ENCODE measurements around the gene NOVA2. TPM values are rescaled to one million over a fixed set of nuclear protein-coding genes. Genes with fewer than 3 reads are reported as not detected.

NOVA2 gene
- total and polyA plus RNA-seq, 2 donors (not counting 3 experiments of a cell fraction or from before 2014, with no cell fraction given): 5.6 to 34.2 TPM

DNA sequence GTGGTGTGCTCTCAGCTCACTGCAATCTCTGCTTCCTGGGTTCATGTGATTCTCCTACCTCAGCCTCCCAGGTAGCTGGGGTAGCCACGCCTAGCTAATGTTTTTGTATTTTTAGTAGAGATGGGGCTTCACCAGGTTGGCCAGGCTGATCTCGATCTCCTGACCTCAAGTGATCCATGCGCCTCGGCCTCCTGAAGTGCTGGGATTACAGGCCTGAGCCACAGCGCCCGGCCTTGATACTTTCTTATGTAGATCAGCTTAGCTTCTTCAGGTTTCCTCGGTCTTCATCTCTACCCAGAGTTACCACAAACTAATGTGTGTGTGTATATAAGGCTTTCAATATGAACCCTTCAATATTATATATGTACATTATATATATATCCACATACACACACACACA, 11.7 kb upstream of the NOVA2 start:
- no peak for FAIRE-seq
- no peak for DNase-seq (ENCODE audit: low read depth, low spot score)
- dilution Hi-C loops (cut with MboI; ENCODE audit: extremely low pct_ligation_motif_present, low sequenced_read_pairs): no loop called here
- CTCF ChIA-PET: interaction anchor here (1.9 kb wide), 1 partner anchor 11 kb away, joined by 5 read pairs; the partner anchor contains the start of gene NOVA2
- H3K9me3 ChIP-seq (replicated peaks; ENCODE audit: control insufficient read depth, insufficient read depth, low read length): no peaks in the 10 kb centered on the region
- TF ChIP-seq EZH2 (IDR thresholded peaks at IDR 0.05; ENCODE audit: borderline replicate concordance, low read depth, low read length, severe bottlenecking) (no peak), FOS (IDR thresholded peaks at IDR 0.05; ENCODE audit: borderline replicate concordance, insufficient read depth, low read length) (no peak), JUN (IDR thresholded peaks at IDR 0.05; ENCODE audit: borderline replicate concordance, insufficient read depth, insufficient read length, low read depth) (no peak), MYC (IDR thresholded peaks at IDR 0.05; ENCODE audit: low read depth, low read length) (no peak), POLR2AphosphoS5 (IDR thresholded peaks at IDR 0.05; ENCODE audit: insufficient read depth, low read depth, low read length) (no peak), GATA2 (IDR thresholded peaks at IDR 0.05; ENCODE audit: insufficient read depth, insufficient read length, low read depth, low read length) (no peak), POLR2A (IDR thresholded peaks at IDR 0.05; ENCODE audit: low read depth, low read length) (no peak)
- TF ChIP-seq, protein P1, sequence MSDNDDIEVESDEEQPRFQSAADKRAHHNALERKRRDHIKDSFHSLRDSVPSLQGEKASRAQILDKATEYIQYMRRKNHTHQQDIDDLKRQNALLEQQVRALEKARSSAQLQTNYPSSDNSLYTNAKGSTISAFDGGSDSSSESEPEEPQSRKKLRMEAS (IDR thresholded peaks at IDR 0.05; ENCODE audit: insufficient read depth, insufficient read length): no peak
- TF ChIP-seq, protein P2, sequence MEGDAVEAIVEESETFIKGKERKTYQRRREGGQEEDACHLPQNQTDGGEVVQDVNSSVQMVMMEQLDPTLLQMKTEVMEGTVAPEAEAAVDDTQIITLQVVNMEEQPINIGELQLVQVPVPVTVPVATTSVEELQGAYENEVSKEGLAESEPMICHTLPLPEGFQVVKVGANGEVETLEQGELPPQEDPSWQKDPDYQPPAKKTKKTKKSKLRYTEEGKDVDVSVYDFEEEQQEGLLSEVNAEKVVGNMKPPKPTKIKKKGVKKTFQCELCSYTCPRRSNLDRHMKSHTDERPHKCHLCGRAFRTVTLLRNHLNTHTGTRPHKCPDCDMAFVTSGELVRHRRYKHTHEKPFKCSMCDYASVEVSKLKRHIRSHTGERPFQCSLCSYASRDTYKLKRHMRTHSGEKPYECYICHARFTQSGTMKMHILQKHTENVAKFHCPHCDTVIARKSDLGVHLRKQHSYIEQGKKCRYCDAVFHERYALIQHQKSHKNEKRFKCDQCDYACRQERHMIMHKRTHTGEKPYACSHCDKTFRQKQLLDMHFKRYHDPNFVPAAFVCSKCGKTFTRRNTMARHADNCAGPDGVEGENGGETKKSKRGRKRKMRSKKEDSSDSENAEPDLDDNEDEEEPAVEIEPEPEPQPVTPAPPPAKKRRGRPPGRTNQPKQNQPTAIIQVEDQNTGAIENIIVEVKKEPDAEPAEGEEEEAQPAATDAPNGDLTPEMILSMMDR (IDR thresholded peaks at IDR 0.05; ENCODE audit: extremely low read depth in 1 of 2, insufficient read depth in 1 of 2, low read depth in 1 of 2, low read length in 2 of 2): no peak
- H3K9me1 ChIP-seq (replicated peaks; ENCODE audit: control insufficient read depth, extremely low read depth, insufficient read depth, low read length): no peaks in the 10 kb centered on the region
- intact Hi-C loops (cut with micrococcal nuclease): no loop called here
- H3K79me2 ChIP-seq (ENCODE audit: control insufficient read depth, insufficient read depth, low read length): no peaks in the 10 kb centered on the region
- no peaks in the 10 kb centered on the region for H3K4me1 ChIP-seq (ENCODE audit: control insufficient read depth, extremely low read depth, insufficient read depth, low read length)
- no TSS peak for BruUV-seq (replicated peaks)
- H3K27ac ChIP-seq (ENCODE audit: insufficient read depth, low read depth, low read length): no peak overlapping the region
- no peak overlapping the region for H2AFZ ChIP-seq (ENCODE audit: low read depth, low read length)
- H3K4me3 ChIP-seq (replicated peaks in 1 of 3; ENCODE audit: insufficient read depth in 1 of 3, low read depth in 1 of 3, low read length in 3 of 3): no peak overlapping the region
- H3K36me3 ChIP-seq (ENCODE audit: control insufficient read depth in 2 of 2, extremely low read depth in 1 of 2, insufficient read depth in 2 of 2, low read length in 2 of 2): no peaks in the 10 kb centered on the region
- peaks cover 2 to 6% of the 10 kb centered on the region in 2 experiments for H3K27me3 ChIP-seq (ENCODE audit: control insufficient read depth in 2 of 2, insufficient read depth in 2 of 2, low read length in 2 of 2)
- POLR2A ChIA-PET: interaction anchor here (0.7 kb wide), 1 partner anchor 54 kb away, joined by 6 read pairs; no protein-coding TSS in a partner anchor
- H3K4me2 ChIP-seq (ENCODE audit: insufficient read depth, low read length): no peak overlapping the region
- no peak overlapping the region for H3K9ac ChIP-seq (replicated peaks; ENCODE audit: extremely low read depth, insufficient read depth, low read length)
- no peaks in the 10 kb centered on the region for H4K20me1 ChIP-seq (replicated peaks; ENCODE audit: control insufficient read depth, extremely low read depth, insufficient read depth, low read length)
